ENCODE measurements around the gene MKI67.

DNA sequence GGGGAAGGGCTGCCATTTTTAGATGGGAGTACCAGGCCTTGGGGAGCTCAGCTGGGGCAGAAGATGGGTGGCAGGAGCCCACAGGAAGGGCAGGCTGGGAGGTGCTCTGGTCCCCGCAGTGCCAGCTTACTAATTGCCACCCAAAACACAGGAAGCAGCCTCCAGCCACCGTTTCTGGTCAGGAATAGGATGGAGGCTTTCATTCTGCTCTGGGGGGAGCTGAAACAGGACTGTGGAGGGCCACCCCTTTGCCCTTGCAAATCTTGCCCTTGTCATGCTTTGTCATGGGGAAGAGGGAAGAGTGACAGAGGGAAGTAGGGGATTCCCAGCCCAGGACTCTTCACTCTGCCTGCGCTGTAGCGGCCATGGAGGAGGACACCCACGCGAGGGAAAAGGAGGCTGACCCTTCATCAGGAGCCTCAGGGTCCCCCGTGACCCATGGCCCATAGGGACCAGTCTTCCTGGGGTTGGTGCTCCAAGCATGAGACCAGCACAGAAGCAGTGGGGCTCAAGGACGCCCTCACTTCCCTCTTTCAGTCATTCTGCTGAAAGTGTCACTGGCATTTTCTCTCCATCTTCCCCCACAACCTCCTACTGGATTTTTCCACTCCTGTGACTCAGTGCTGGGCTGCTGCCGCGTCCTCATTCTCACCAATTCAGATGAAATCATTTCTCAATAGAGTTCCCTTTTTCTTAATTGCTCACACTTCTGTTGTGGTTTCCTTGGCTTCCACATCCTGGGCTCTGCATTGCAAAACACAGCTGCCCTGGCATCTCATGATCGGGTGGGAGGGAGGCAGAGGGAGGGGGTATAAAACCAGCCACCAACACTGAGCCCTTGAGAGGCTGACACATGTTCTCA lies 61.9 kb downstream of the MKI67 start:
- TF ChIP-seq POLR2AphosphoS5 (IDR thresholded peaks at IDR 0.05; ENCODE audit: borderline replicate concordance, low read depth, low read length) (no peak), EZH2 (IDR thresholded peaks at IDR 0.05) (no peak), FOXP2 (optimal IDR thresholded peaks at IDR 0.05; ENCODE audit: control extremely low read depth, extremely low read length, insufficient read depth) (no peak)
